ENCODE results near the gene SLC9C2. TPM values are rescaled to one million over a fixed set of nuclear protein-coding genes. Genes with fewer than 3 reads are reported as not detected.

The SLC9C2 gene
- total RNA-seq, 1 experiment from 2014 or later, result not detected

DNA sequence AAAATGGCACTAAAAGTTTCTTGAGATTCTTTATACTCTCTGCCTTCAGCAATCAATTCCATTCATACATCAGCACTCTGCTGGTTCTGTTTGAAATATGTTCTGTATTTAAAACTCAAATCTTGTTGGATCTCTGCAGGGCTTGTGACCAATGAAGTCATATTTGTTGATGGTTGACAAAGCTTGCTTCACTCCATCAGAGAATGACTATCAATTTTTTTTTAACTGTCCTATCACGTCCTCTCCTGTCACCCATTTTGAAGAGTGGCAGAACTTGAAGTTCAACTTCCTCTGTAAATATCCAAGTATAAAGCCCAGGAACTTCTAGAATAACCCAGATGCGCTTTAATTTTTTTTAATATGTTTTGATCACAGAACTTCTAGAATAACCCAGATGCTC is 114.9 kb downstream of the SLC9C2 start:
- Histone ChIP-seq H3K23ac (ENCODE audit: insufficient read length, low read depth, low read length) (no peak overlapping the region), H4K20me1 (ENCODE audit: control insufficient read depth, insufficient read depth, insufficient read length) (no peaks in the 10 kb centered on the region), H3T11ph (ENCODE audit: low read length) (no peak overlapping the region), H3K14ac (ENCODE audit: insufficient read depth, low read length) (no peak overlapping the region), H2BK12ac (ENCODE audit: insufficient read length, low read depth, low read length) (no peak overlapping the region), H3K56ac (ENCODE audit: insufficient read length, low read depth, low read length) (no peak overlapping the region), H3K4ac (ENCODE audit: low read depth, low read length) (no peak overlapping the region), H4K91ac (ENCODE audit: insufficient read length, low read depth, low read length) (no peak overlapping the region), H2BK15ac (ENCODE audit: low read depth, low read length) (no peak overlapping the region), H2BK20ac (ENCODE audit: low read depth, low read length, poor library complexity, severe bottlenecking) (no peak overlapping the region), H4K8ac (replicated peaks; ENCODE audit: insufficient read length, low read depth, low read length) (no peak overlapping the region), H3K27ac (ENCODE audit: insufficient read length, low read depth, low read length) (no peak overlapping the region), H2AK5ac (ENCODE audit: insufficient read length, low read length) (no peak overlapping the region), H3K23me2 (ENCODE audit: insufficient read length, low read depth, low read length, poor library complexity, severe bottlenecking) (no peaks in the 10 kb centered on the region), H3K18ac (ENCODE audit: insufficient read length, low read depth, low read length) (no peak overlapping the region), H2BK5ac (ENCODE audit: insufficient read length, low read length) (no peak overlapping the region), H3K9ac (ENCODE audit: extremely low read depth, insufficient read length, low read length) (no peak overlapping the region), H3K4me2 (ENCODE audit: insufficient read depth, insufficient read length, low read length) (no peak overlapping the region), H2BK120ac (ENCODE audit: low read depth, low read length, poor library complexity, severe bottlenecking) (no peak overlapping the region), H3K79me1 (ENCODE audit: insufficient read depth, low read depth, low read length, poor library complexity, severe bottlenecking) (no peaks in the 10 kb centered on the region), H4K5ac (ENCODE audit: insufficient read length, low read depth, low read length) (no peak overlapping the region), H3K4me1 (ENCODE audit: insufficient read depth, low read length) (no peaks in the 10 kb centered on the region), H2AFZ (ENCODE audit: low read length) (no peak overlapping the region), H3K79me2 (ENCODE audit: insufficient read depth, low read length) (no peaks in the 10 kb centered on the region), H3K27me3 (ENCODE audit: insufficient read depth, low read length) (no peaks in the 10 kb centered on the region), H3K9me3 (ENCODE audit: control insufficient read depth, low read depth, low read length) (peaks cover 7% of the 10 kb centered on the region)
- Mint-ChIP-seq H3K36me3 (ENCODE audit: insufficient read depth in 1 of 3, low read depth in 3 of 3) (peaks cover 59 to 86% (median 75%) of the 10 kb centered on the region in 3 experiments), H3K27me3 (ENCODE audit: low read depth) (no peaks in the 10 kb centered on the region), H3K9me3 (peaks cover 3 to 4% of the 10 kb centered on the region in 2 experiments), H3K4me3 (no peak overlapping the region), H3K4me1 (peaks cover 22 to 25% of the 10 kb centered on the region in 2 experiments), H3K27ac (no peak overlapping the region)
- no peak for DNase-seq
- TF ChIP-seq, protein P1, sequence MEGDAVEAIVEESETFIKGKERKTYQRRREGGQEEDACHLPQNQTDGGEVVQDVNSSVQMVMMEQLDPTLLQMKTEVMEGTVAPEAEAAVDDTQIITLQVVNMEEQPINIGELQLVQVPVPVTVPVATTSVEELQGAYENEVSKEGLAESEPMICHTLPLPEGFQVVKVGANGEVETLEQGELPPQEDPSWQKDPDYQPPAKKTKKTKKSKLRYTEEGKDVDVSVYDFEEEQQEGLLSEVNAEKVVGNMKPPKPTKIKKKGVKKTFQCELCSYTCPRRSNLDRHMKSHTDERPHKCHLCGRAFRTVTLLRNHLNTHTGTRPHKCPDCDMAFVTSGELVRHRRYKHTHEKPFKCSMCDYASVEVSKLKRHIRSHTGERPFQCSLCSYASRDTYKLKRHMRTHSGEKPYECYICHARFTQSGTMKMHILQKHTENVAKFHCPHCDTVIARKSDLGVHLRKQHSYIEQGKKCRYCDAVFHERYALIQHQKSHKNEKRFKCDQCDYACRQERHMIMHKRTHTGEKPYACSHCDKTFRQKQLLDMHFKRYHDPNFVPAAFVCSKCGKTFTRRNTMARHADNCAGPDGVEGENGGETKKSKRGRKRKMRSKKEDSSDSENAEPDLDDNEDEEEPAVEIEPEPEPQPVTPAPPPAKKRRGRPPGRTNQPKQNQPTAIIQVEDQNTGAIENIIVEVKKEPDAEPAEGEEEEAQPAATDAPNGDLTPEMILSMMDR (conservative IDR thresholded peaks at IDR 0.05), result no peak
- WGBS (ENCODE audit: extremely low coverage, insufficient read length, low lambda C conversion rate), result no CpG with 5 or more reads among the region's 2 CpGs
